IMR-90 (cell line): ENCODE measurements around the gene ZNF121.

Source experiments
- BHLHE40 ChIP-seq: fragments of 150-350 bp; IDR thresholded peaks from 2 replicates; pipeline ENCODE4 v1.6.1; 2016; ENCODE audit warnings: mild to moderate bottlenecking, low read depth, low read length
- CHD1 ChIP-seq: IDR thresholded peaks from 2 replicates; pipeline ENCODE4 v1.6.1; 2012; ENCODE audit warnings: low read depth, low read length, improper control_type of control experiment
- CTCF ChIP-seq: conservative IDR thresholded peaks from 2 replicates; pipeline ENCODE4 v1.5.1; 2012; ENCODE audit warnings: mild to moderate bottlenecking, low read depth, low read length, improper control_type of control experiment
- ELK1 ChIP-seq: fragments of 150-350 bp; IDR thresholded peaks from 2 replicates; pipeline ENCODE4 v1.6.1; 2016; ENCODE audit warnings: low read depth, mild to moderate bottlenecking, low read length, moderate library complexity, borderline replicate concordance
- FOS ChIP-seq: fragments of 150-350 bp; IDR thresholded peaks from 2 replicates; pipeline ENCODE4 v1.6.1; 2016; ENCODE audit warnings: low read depth, low read length
- POLR2A ChIP-seq: IDR thresholded peaks from 2 replicates; pipeline ENCODE4 v1.6.1; 2012; ENCODE audit warnings: mild to moderate bottlenecking, low read depth, low read length
- RAD21 ChIP-seq: IDR thresholded peaks from 2 replicates; pipeline ENCODE4 v1.6.1; 2012; ENCODE audit warnings: low read length, improper control_type of control experiment
- RCOR1 ChIP-seq: IDR thresholded peaks from 2 replicates; pipeline ENCODE4 v1.6.1; 2012; ENCODE audit warnings: mild to moderate bottlenecking, low read length, improper control_type of control experiment; ENCODE audit not compliant: insufficient replicate concordance
- RFX5 ChIP-seq: IDR thresholded peaks from 2 replicates; pipeline ENCODE4 v1.8.0; 2012; ENCODE audit warnings: low read depth, mild to moderate bottlenecking, low read length, moderate library complexity
- SMC3 ChIP-seq: fragments of 150-350 bp; IDR thresholded peaks from 2 replicates; pipeline ENCODE4 v1.6.1; 2016; ENCODE audit warnings: low read depth, mild to moderate bottlenecking, antibody characterized with exemption, low read length, moderate library complexity

GRCh38 chr19:9552536-9553274 lies 31.6 kb downstream of the ZNF121 start:
- TF ChIP-seq CTCF, result no peak
- no peak for TF ChIP-seq SMC3
- TF ChIP-seq RFX5, result no peak
- TF ChIP-seq POLR2A, result no peak
- TF ChIP-seq FOS, result no peak
- TF ChIP-seq RCOR1, result no peak
- no peak for TF ChIP-seq ELK1
- TF ChIP-seq RAD21, result no peak
- no peak for TF ChIP-seq CHD1
- no peak for TF ChIP-seq BHLHE40
